Panc1 (cell line): ENCODE data around the gene SDHAF1. TPM values are rescaled to one million over a fixed set of nuclear protein-coding genes. Genes with fewer than 3 reads are reported as not detected.

Experiments used
- ATAC-seq: fragments of 200-7000 bp; cut with Tn5 transposase; 2 replicates; pipeline ENCODE4 v1.9.1; 2020; ENCODE audit warnings: mild to moderate bottlenecking, moderate library complexity
- BruUV-seq: library from RNA; stranded (reverse); fragments of 400-500 nt; replicated peaks from 2 replicates; lab custom pipeline; 2021; lab: Mats Ljungman, UMichigan
- CTCF ChIA-PET: fragments of 300-600 bp; sonication (Branson Sonifier 250); formaldehyde crosslinking; loops from one replicate; lab custom pipeline; 2022; ENCODE audit warnings: antibody characterized with exemption; lab: Charles Lee
- POLR2A ChIA-PET: fragments of 300-600 bp; sonication (Branson Sonifier 250); formaldehyde crosslinking; loops from one replicate; lab custom pipeline; 2022; ENCODE audit warnings: antibody characterized with exemption; lab: Charles Lee
- DNase-seq: peaks from one replicate; pipeline ENCODE4 v3.0.0-alpha.2; 2010; ENCODE audit warnings: low read depth, low spot score
- H3K27ac ChIP-seq: 2 replicates; pipeline ENCODE4 v1.5.1; 2011; ENCODE audit warnings: mild to moderate bottlenecking, low read length, inconsistent platforms
- H3K27me3 ChIP-seq: fragments of 200-500 bp; sonication (Bioruptor generic); 2 replicates; pipeline ENCODE4 v1.6.0; 2014; ENCODE audit warnings: low read length, inconsistent platforms; ENCODE audit not compliant: control insufficient read depth, insufficient read depth
- H3K36me3 ChIP-seq: fragments of 200-500 bp; sonication (Bioruptor generic); 2 replicates; pipeline ENCODE4 v1.5.1; 2014; ENCODE audit warnings: inconsistent platforms, mild to moderate bottlenecking, low read length, moderate library complexity; ENCODE audit not compliant: control insufficient read depth, insufficient read depth
- H3K4me1 ChIP-seq: 2 replicates; pipeline ENCODE4 v1.5.1; 2011; ENCODE audit warnings: inconsistent platforms, mild to moderate bottlenecking, low read length, moderate library complexity; ENCODE audit not compliant: control insufficient read depth, insufficient read depth
- H3K4me3 ChIP-seq, 2 experiments: 2 replicates each; pipeline ENCODE4 v1.5.1; 2011 to 2012; ENCODE audit warnings: low read depth in 2 of 2, low read length in 2 of 2, mild to moderate bottlenecking in 2 of 2, inconsistent platforms in 1 of 2, moderate library complexity in 1 of 2
- H3K9me3 ChIP-seq: fragments of 200-500 bp; sonication (Bioruptor generic); 2 replicates; pipeline ENCODE4 v1.5.1; 2014; ENCODE audit warnings: low read depth, mild to moderate bottlenecking, inconsistent platforms, low read length, moderate library complexity; ENCODE audit not compliant: control insufficient read depth, insufficient read depth
- CTCF ChIP-seq: fragments of 450-650 bp; IDR thresholded peaks from 2 replicates; pipeline ENCODE4 v1.5.1; 2017; ENCODE audit warnings: mild to moderate bottlenecking
- POLR2AphosphoS5 ChIP-seq: IDR thresholded peaks from 2 replicates; pipeline ENCODE4 v1.6.1; 2012; ENCODE audit warnings: mild to moderate bottlenecking, low read depth, low read length, moderate library complexity
- REST ChIP-seq, 2 experiments: IDR thresholded peaks; 2 replicates each; pipeline ENCODE4 v1.6.1; 2011 to 2012; ENCODE audit warnings: low read depth in 2 of 2, control low read depth in 1 of 2, low read length in 1 of 2, mild to moderate bottlenecking in 1 of 2, moderate library complexity in 1 of 2; ENCODE audit not compliant: insufficient read depth in 1 of 2
- SIN3A ChIP-seq: IDR thresholded peaks from 2 replicates; pipeline ENCODE4 v1.6.1; 2012; ENCODE audit warnings: low read depth, mild to moderate bottlenecking, low read length, moderate library complexity, borderline replicate concordance; ENCODE audit not compliant: insufficient read depth
- TCF7L2 ChIP-seq: IDR thresholded peaks from 2 replicates; pipeline ENCODE4 v1.6.1; 2011; ENCODE audit warnings: mild to moderate bottlenecking, low read depth, low read length, inconsistent platforms
- in situ Hi-C: cut with HindIII; loops from 2 replicates; pipeline ENCODE4 v1.10.0; 2016; ENCODE audit warnings: low sequenced_read_pairs, low pct_unique_long_range_greater_than_20kb
- intact Hi-C: fragments of 100-400 bp; cut with micrococcal nuclease; formaldehyde crosslinking; loops from one replicate; pipeline ENCODE4 v1.10.0; 2022; ENCODE audit not compliant: unreplicated experiment
- total RNA-seq: library from RNA; stranded (reverse); gene quantifications from one replicate; pipeline ENCODE4 v1.2.1, GENCODE V29; 2021; ENCODE audit not compliant: unreplicated experiment

Gene SDHAF1
- total RNA-seq, 1 experiment from 2014 or later = 19.0 TPM

- ATAC-seq = no peak
- no peaks in the 10 kb centered on the region for H3K36me3 ChIP-seq
- intact Hi-C loops = no loop called here
- no peak overlapping the region for H3K27ac ChIP-seq
- no peak for DNase-seq
- H3K4me3 ChIP-seq = no peak overlapping the region
- CTCF ChIA-PET = no interaction called here
- H3K9me3 ChIP-seq = no peaks in the 10 kb centered on the region
- BruUV-seq = no TSS peak
- POLR2A ChIA-PET = interaction anchor here (0.6 kb wide), 1 partner anchor 14 kb away, joined by 7 read pairs; no protein-coding TSS in a partner anchor
- in situ Hi-C loops = no loop called here
- H3K4me1 ChIP-seq = no peaks in the 10 kb centered on the region
- TF ChIP-seq POLR2AphosphoS5 (no peak), SIN3A (no peak), CTCF (no peak), TCF7L2 (no peak), REST (IDR thresholded peaks at IDR 0.05; ENCODE audit: insufficient read depth in 1 of 2, low read depth in 2 of 2, low read length in 1 of 2) (no peak)
- no peaks in the 10 kb centered on the region for H3K27me3 ChIP-seq
Measured at GRCh38 chr19:35946203-35946602, 48.8 kb upstream of the SDHAF1 start.

- ChIA-PET CTCF (no interaction called here), POLR2A (no interaction called here)
- no peaks in the 10 kb centered on the region for H3K4me1 ChIP-seq
- no peaks in the 10 kb centered on the region for H3K27me3 ChIP-seq
- H3K9me3 ChIP-seq = no peaks in the 10 kb centered on the region
- intact Hi-C loops (no loop called here), in situ Hi-C loops (no loop called here)
- no peak overlapping the region for H3K4me3 ChIP-seq
- no peak overlapping the region for H3K27ac ChIP-seq
- BruUV-seq = no TSS peak
- TF ChIP-seq TCF7L2 (no peak), REST (IDR thresholded peaks at IDR 0.05; ENCODE audit: insufficient read depth in 1 of 2, low read depth in 2 of 2, low read length in 1 of 2) (no peak), CTCF (no peak), POLR2AphosphoS5 (no peak), SIN3A (no peak)
- DNase-seq = no peak
- 0 out of 2 replicates have a peak, but pooled peaks have one; percentile 49 for ATAC-seq
- no peaks in the 10 kb centered on the region for H3K36me3 ChIP-seq
Measured at GRCh38 chr19:35949131-35949530, 45.9 kb upstream of the SDHAF1 start.
